ENCODE data around the gene AIFM1.

AIFM1 gene

GRCh38 chrX:130125091-130125874 is 40.4 kb downstream of the AIFM1 start:
- no peak for ATAC-seq
- TF ChIP-seq TCF4 (CRISPR knock-in tag; IDR thresholded peaks at IDR 0.05; ENCODE audit: borderline replicate concordance) (0 out of 2 replicates have a peak, but pooled peaks have one; percentile 30), CSDC2 (CRISPR knock-in tag; IDR thresholded peaks at IDR 0.05) (no peak)

GRCh38 chrX:130124577-130124976 is 41.1 kb downstream of the AIFM1 start:
- ATAC-seq: no peak
- TF ChIP-seq SNAI2 (CRISPR knock-in tag; IDR thresholded peaks at IDR 0.05): no peak
- TF ChIP-seq ESRRG (CRISPR knock-in tag; IDR thresholded peaks at IDR 0.05): no peak

- no peak for ATAC-seq
- TF ChIP-seq BACH2 (CRISPR knock-in tag; IDR thresholded peaks at IDR 0.05; ENCODE audit: borderline replicate concordance): no peak
- no peak for TF ChIP-seq ZNF8 (CRISPR knock-in tag; IDR thresholded peaks at IDR 0.05)
- TF ChIP-seq GLIS3 (CRISPR knock-in tag; IDR thresholded peaks at IDR 0.05): no peak
- no peak for TF ChIP-seq RARB (CRISPR knock-in tag; IDR thresholded peaks at IDR 0.05)
- TF ChIP-seq ESRRG (CRISPR knock-in tag; IDR thresholded peaks at IDR 0.05): no peak
- no peak for TF ChIP-seq ZNF70 (CRISPR knock-in tag; IDR thresholded peaks at IDR 0.05)
- TF ChIP-seq TCF4 (CRISPR knock-in tag; IDR thresholded peaks at IDR 0.05; ENCODE audit: borderline replicate concordance): no peak
- TF ChIP-seq ZNF565 (CRISPR knock-in tag; conservative IDR thresholded peaks at IDR 0.05; ENCODE audit: low read depth): no peak
- no peak for TF ChIP-seq CSRNP3 (CRISPR knock-in tag; IDR thresholded peaks at IDR 0.05)
These were observed 44.2 kb downstream of the AIFM1 start for GRCh38 chrX:130121505-130121800.

GRCh38 chrX:130120746-130121504 is 44.7 kb downstream of the AIFM1 start:
- TF ChIP-seq SNAI2 (CRISPR knock-in tag; IDR thresholded peaks at IDR 0.05) (no peak), OSR1 (CRISPR knock-in tag; IDR thresholded peaks at IDR 0.05) (no peak), ZNF8 (CRISPR knock-in tag; IDR thresholded peaks at IDR 0.05) (no peak), CSRNP3 (CRISPR knock-in tag; IDR thresholded peaks at IDR 0.05) (no peak), ARNTL (CRISPR knock-in tag; IDR thresholded peaks at IDR 0.05; ENCODE audit: borderline replicate concordance, low read depth) (no peak), ZC3H10 (CRISPR knock-in tag; IDR thresholded peaks at IDR 0.05) (0 out of 2 replicates have a peak, but pooled peaks have one; percentile 3)
- ATAC-seq: peak; percentile 89

- TF ChIP-seq ZNF70 (CRISPR knock-in tag; IDR thresholded peaks at IDR 0.05) (no peak), CSRNP3 (CRISPR knock-in tag; IDR thresholded peaks at IDR 0.05) (no peak), PPARA (CRISPR knock-in tag; IDR thresholded peaks at IDR 0.05; ENCODE audit: borderline replicate concordance) (no peak), BACH2 (CRISPR knock-in tag; IDR thresholded peaks at IDR 0.05; ENCODE audit: borderline replicate concordance) (no peak), ZNF8 (CRISPR knock-in tag; IDR thresholded peaks at IDR 0.05) (no peak), CREB5 (CRISPR knock-in tag; IDR thresholded peaks at IDR 0.05; ENCODE audit: low read depth) (no peak), TCF4 (CRISPR knock-in tag; IDR thresholded peaks at IDR 0.05; ENCODE audit: borderline replicate concordance) (no peak), CSDC2 (CRISPR knock-in tag; IDR thresholded peaks at IDR 0.05) (no peak)
- no peak for ATAC-seq
These were observed 45.3 kb downstream of the AIFM1 start for GRCh38 chrX:130120321-130120731.
